ENCODE data around the gene SAFB. TPM values are rescaled to one million over a fixed set of nuclear protein-coding genes. Genes with fewer than 3 reads are reported as not detected.

Gene SAFB
- total RNA-seq, 1 donor from 2014 or later = 86.4 TPM

DNA sequence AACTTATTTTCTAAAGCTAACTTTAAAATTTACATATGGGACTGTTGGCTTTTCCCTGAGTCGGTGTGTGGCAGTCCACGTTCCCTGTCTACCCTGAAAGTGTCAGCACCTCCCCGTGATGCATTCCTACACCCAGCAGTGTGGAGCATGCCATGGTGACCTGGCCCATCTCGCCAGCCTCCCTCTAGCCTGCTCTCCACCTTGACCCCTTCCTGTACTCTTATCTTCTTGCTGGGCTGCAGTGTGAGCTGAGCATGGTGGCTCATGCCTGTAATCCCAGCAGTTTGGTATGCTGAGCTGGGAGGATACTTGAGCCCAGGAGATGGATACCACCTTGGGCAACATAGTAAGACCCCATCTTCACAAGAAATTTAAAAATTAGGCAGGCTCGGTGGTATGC is 32.0 kb downstream of the SAFB start:
- no peak for FAIRE-seq

DNA sequence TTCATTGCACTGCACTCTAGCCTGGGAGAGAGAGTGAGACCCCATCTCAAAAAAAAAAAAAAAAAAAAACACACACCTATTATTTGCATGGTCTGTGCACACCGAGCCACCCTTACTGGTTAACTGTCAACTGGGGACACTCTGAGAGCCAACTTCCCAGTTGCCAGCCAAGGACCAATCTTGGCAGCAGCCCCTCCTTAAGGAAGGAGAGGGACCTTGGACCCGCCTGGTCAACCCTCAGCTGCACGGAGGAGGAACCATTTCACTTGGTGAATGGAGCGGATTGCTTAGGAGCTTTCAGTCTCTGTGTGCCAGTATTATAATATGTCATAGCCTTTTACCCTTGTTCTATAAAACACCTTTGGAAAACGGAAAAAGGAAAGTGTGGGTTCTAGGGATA is 32.5 kb downstream of the SAFB start:
- DNase-seq (ENCODE audit: low spot score in 2 of 2) = no peak
- FAIRE-seq = no peak

More for the DNA sequence above, 32.0 kb downstream of the SAFB start:
- DNase-seq (ENCODE audit: low spot score in 2 of 2) = no peak

DNA sequence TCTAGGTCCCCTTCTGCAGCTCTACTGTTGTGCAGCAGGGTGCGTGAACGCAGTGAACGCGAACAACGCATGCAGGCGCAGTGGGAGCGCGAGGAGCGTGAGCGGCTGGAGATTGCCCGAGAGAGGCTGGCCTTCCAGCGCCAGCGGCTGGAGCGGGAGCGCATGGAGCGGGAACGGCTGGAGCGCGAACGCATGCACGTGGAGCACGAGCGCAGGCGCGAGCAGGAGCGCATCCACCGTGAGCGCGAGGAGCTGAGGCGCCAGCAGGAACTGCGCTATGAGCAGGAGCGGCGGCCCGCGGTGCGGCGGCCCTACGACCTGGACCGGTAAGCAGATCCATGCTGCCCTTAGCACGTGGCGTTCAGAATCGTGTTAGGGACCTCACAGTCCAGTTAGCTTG is 38.6 kb downstream of the SAFB start:
- no peak for FAIRE-seq
- no peak for DNase-seq (ENCODE audit: low spot score in 2 of 2)

DNA sequence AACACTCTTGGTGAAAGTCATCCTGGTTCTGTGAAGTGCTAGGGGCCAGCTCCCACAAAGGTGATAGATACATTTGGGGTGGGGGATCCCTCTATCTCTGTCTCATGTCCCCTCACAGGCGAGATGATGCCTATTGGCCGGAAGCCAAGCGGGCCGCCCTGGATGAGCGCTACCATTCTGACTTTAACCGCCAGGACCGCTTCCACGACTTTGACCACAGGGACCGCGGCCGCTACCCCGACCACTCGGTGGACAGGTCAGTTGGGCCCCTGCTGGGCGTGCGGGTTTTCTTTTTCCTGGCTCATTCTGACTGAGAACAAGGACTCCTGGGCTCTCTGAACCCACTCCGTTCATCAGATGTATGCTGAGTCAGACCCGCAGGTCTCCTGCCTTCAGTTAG is 41.0 kb downstream of the SAFB start:
- FAIRE-seq = no peak
- no peak for DNase-seq (ENCODE audit: low spot score in 2 of 2)

DNA sequence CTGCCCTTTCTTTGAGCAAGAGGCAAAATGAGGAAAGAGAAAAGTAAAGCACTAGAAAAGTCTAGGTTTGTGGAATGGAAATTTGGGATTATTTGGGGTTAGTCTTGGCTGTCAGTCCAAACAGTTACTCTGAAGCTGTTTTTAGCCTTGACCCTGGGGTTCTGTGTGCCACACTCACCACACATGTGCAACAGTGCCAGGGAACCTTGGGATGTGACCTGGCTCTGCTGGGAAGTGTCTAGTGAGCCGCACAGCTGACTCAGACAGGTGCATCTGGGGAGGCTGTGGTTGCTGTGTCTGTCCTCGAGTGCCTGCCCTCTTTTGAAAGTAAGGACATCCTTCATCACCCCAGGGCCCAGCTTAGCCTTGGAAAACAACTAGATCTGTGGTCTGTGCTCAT is 41.6 kb downstream of the SAFB start:
- FAIRE-seq = no peak

DNA sequence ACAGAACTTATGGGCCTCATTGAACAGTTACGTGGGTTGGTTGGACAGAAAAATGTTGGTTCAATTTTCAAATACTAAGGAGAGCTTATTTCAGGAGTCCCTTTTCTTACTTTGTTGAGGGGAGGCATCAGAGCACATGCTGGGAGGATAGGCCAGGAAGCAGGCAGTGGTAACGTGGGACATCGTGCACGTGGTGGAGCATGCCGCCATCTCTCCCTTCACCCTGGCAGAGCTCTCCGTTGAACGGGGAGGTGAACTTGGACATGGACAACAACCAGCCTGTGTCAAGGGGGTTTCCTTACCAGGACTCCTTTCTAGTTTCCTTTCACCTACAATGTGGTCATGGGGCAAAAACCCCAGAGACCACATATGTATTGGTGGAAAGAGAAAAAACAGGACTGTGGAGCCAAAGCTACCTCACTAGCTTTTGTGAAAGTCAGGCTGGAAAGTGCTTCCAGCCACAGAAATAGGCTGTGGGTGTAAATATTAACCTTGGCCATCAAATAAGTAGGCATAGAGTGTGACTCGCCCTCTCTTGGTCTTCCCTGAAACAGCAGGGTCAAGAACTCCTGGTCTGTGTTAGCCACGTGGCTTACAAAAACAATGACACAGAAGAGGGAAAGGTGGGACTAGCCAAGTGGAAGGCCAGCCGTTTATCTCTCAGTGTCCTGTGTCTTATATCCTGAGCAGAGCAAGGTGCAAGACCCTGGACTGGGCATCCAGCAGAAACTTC is 43.1 kb downstream of the SAFB start:
- FAIRE-seq (no peak), DNase-seq (ENCODE audit: low spot score in 2 of 2) (no peak)

More for the DNA sequence above, 41.6 kb downstream of the SAFB start:
- no peak for DNase-seq (ENCODE audit: low spot score in 2 of 2)

DNA sequence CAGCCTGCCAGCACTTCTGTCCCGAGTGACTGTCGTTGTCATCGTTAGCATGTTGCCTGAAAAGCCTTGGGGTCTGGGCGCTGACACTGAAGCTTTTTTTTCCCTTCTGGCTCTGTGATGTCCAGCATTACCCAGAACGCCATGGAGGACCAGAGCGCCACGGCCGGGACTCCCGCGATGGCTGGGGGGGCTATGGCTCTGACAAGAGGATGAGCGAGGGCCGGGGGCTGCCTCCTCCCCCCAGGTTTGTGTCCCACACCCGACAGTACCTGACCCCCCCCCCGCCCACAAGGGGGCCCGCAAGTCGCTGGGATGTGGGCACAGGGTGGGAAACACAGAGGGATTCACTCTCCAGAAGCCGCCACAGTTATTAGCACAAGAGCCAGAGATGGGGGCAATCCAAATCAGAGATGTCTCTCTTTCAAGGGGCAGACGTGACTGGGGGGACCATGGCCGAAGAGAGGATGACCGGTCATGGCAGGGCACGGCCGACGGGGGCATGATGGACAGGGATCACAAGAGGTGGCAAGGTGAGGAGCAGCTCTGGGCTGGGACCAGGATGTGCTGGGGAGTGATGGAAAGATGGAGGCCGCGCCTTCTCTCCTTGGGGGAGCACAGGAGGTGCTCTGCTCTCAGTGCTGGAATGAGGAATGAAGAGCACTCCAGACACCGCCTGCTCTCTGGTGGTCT is 44.2 kb downstream of the SAFB start:
- FAIRE-seq = no peak

DNA sequence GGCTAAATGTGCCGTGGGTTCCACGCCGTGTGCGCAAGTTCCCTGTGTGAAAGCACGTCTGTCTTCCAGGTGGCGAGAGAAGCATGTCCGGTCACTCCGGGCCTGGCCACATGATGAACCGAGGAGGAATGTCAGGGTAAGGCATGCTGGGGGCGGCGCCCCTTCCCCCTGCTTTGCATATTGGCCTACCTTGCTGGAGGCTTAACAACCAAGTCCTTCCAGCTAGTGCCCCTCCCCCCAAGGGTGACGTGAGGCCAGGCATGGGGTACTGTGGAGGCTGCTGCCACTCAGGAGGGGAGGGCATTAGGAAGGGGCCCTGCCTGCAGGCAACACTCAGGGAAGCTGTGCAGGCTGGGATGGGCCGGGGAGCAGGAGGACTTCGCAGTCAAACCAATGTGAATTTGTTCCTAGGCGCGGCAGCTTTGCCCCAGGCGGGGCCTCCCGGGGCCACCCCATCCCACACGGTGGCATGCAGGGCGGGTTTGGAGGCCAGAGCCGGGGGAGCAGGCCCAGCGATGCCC is 44.9 kb downstream of the SAFB start:
- DNase-seq (ENCODE audit: low spot score in 2 of 2) (no peak), FAIRE-seq (no peak)

More for the DNA sequence above, 44.2 kb downstream of the SAFB start:
- DNase-seq (ENCODE audit: low spot score in 2 of 2) = no peak

DNA sequence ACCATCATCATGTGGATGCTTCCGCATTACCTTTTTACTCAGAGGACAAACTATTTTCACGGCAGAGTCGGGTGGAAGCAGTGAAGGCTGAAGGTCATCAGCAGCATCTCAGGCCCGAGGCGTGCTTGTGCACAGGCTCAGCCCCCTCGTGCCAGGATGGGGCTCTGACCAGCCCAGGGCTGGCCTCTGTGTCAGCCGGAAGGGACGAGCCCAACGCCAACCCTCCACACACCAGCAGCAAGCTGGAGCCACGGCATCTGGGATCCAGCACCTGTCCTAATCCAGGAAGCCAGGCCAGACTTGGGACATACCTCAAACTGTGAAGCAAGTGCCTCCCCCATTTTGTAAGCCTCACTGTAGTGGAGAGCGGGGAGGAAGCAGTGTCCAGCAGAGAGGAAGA is 46.3 kb downstream of the SAFB start:
- FAIRE-seq = no peak

DNA sequence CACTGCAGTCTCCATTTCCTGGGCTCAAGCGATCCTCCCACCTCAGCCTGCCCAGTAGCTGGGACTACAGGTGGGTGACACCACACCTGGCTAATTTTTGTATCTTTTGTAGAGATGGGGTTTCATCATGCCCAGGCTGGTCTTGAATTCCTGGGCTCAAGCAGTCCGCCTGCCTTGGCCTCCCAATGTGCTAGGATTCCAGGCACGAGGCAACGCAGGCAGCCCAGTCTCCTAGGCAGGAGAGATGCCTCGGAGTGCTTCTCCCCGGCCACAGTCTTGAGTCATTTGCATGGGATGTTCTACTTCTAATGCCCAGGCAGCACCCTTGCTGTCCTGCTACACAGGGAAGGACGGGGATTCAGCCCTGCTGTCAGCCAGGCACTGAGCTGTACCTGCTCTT is 48.7 kb downstream of the SAFB start:
- DNase-seq (ENCODE audit: low spot score in 2 of 2) (no peak), FAIRE-seq (no peak)

More for the DNA sequence above, 46.3 kb downstream of the SAFB start:
- DNase-seq (ENCODE audit: low spot score in 2 of 2) = no peak

DNA sequence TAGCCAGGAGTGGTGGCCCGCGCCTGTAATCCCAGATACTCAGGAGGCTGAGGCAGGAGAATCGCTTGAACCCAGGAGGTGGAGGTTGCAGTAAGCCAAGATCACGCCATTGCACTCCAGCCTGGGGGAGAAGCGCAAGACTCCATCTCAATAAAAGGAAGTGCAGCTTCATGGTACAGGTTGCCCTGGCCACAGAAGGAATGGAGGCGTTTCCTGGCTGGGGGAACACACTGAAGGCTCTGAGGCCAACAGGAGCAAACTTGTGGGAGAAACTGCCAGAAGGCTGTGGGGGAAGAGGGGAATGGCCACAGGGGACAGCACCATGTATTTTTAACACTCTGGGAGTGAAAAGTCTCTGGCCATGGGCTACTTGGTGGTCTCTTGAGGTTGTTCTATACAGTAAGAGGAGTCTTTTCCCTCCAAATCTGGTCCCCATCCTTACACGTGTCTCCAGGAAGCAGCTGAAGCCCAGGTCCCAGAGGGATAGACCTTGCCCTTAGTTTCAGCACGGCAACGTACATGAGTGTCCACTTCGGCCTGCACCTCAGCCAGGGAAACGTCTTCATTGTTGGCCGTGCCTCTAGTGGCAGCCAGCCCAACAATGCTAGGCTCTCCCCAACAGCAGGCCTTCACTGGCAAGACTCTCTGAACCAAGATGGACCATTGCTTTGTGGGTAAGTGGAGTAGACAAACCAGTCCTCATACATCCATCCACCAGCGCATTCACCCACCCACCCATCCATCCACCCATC is 50.0 kb downstream of the SAFB start:
- no peak for FAIRE-seq
- DNase-seq (ENCODE audit: low spot score in 2 of 2) = no peak

DNA sequence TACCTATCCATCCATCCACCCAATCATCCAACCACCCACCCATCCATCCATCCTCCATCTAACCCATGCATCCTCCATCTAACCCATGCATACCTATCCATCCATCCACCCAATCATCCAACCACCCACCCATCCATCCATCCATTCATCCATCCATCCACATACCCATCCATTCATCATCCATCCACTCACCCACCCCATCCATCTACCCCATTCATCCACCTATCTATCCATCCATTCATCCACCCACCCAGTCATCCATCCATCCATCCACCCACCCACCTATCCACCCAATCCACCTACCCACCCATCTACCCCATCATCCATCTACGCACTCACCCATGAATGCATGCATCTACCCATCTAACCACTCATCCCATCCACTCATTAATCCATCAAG is 50.9 kb downstream of the SAFB start:
- no peak for DNase-seq (ENCODE audit: low spot score in 2 of 2)
- no peak for FAIRE-seq

DNA sequence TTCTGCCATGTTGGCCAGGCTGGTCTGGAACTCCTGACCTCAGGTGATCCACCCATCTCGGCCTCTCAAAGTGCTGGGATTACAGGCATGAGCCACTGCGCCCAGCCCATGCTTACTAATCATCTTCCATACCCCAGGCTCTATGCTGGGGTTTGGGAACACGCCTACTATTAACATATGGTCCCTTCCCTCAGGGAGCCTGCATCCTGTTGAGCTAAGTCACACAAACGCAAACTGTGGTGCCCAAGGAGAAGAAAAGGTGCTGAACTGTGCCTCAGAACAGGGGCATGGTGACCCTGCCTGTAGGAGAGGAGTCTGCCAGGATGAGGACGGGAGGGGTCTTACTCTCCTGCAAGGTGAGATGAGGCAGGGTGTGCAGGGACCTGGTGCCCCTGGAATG is 51.8 kb downstream of the SAFB start:
- DNase-seq (ENCODE audit: low spot score in 2 of 2) = no peak
- no peak for FAIRE-seq

DNA sequence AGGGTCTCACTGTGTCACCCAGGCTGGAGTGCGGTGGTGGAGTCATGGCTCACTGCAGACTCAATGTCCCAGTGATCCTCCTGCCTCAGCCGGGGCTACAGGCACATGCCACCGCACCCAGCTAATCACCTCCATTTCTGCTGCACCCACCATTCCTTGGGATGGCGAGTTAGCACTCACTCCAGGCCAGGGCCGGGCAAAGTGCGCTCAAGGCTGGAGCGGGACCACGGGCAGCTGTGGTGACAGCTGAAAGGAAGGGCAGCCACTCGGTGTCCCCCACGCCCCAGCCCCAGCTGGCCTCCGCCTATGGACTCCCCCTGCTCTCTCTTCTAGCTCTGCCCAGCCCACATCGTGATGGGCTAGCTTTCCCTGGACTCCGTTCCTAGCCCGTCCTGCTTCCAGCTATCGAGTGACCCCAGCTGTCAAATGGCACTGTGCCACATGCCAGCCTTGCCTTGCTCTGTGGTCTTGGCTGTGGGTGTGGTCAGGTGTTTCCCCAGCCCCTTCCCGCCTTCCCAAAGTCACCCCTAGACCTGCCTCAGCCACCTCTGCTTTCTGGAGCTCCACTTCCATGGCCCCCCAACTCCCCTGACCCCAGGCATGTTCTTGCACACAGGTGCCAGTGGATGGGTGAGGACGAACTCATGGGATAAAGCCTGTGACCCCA is 53.4 kb downstream of the SAFB start:
- no peak for DNase-seq (ENCODE audit: low spot score in 2 of 2)
- FAIRE-seq = no peak

DNA sequence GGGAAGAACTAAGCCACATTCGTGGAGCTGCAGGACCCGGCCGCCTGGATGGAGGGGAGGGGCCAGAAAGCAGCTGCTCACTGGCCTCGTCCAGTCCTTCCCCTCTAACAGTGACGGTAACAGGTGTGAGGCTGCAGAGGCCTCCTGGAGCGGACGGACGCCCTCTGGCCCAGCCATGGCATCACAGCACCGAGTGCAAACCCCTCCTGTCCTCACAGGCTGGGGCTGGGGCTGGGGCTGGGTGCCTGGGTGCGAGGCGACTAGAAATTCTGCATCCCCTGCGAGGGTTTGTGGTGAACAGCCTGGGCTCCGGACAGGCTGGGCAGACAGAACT is 53.9 kb downstream of the SAFB start:
- no peak for FAIRE-seq
- no peak for DNase-seq (ENCODE audit: low spot score in 2 of 2)

DNA sequence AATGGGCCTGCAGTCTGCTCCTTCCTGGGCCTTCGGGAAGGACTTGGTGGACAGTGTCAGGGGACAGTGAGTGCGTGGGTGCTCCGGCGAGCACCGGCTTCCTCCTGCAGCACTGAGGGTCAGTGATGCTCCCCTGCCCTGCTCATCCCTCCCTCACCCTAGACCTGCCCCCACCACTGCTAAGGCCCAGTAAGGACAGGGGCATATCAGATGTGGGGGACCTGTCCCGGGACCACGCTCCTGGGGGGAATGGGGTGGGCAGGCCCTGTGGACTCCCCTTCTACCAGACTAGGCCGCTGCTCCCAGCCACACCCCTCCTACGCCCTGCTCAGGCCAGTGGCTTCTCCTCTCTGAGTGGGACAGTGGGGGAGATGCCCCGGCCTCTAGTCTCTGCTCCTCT is 54.3 kb downstream of the SAFB start:
- DNase-seq (ENCODE audit: low spot score in 2 of 2) (no peak), FAIRE-seq (no peak)

DNA sequence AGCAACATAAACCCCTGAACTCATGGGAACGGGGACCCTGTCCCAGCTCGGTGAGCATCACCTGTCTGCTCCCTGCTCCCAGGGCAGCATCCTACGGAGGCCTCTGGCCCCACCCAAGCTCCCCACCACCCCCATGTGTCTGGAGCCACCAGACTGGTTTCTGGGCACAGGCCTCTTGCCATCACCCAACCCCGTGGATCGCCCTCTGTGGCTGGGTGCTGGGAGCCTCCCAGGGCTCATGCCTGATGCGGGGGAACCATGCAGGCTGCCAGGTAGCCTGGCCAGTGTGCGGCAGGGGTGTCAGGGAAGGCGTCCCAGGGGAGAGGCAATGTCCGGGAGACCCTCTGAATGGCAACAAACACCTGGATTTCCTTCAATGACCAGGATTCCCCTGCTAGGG is 54.7 kb downstream of the SAFB start:
- FAIRE-seq (no peak), DNase-seq (ENCODE audit: low spot score in 2 of 2) (no peak)

DNA sequence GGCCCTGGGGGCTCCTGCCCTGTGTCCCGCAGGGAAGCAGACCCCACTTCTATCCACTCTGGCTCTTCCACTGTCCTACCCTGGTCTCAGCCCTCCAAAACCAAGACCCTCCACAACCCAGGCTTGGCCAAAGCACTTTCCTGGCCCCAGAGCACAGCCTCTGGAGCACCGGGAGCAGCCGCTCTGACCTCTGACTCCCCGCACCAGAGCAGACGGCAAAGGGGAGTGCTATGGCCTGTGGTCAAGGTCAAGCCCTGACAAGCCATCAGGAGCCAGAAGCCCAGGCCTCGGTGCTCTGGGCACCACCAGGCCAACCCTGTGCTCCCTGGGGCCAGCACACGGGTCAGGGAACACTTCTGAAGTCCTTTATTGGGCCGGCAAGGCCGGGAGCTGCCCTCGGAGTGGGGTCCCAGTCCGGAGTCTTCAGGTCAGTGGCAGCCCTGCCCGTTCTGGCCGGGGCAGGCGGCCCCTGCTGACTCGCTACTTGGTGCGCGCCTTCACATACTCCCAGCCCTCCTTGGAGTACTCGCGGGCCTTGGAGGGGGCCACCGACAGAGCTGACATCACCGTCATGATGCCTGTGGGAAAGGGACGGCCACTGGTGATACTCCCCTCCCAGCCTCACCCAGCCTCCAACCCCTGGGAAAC is 55.3 kb downstream of the SAFB start:
- DNase-seq (ENCODE audit: low spot score in 2 of 2) (no peak), FAIRE-seq (no peak)

DNA sequence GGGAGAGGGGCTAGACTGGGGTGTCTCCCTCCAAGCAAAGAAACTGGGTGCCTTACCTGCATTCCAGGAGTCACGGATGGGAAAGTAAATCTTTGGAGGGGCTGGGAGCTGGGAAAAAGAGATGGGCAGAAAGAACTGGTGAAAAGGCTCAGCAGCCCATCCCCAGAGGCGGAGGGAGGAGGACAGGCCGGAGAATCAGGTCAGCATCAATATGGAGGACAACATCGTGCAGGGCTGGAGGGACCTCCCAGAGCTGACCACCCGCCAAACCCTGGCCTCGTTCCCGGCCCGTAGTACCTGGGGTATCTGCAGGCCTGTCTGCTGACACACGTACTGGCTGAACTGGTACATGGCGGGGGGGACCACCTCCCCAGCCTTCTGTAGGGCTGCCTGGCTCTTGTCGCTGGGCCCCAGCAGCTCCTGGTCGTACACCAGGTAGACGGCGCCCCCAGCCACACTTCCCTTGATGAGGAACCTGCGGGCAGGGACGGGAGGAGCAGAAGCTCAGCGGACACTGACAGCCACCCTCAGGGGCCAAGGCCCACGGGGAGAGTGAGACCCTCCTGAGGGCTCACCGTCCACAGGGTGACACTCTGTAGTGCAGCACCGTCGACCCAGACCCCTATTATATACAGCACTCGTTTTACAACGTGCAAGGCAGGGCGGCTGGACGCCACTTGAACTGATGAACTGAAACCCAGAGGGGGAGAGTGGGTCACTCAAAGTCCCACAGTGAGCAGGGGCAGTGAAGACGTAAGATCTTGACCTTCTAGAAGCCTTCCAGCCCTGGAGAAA is 56.6 kb downstream of the SAFB start:
- DNase-seq (ENCODE audit: low spot score in 2 of 2) = no peak
- FAIRE-seq = no peak

DNA sequence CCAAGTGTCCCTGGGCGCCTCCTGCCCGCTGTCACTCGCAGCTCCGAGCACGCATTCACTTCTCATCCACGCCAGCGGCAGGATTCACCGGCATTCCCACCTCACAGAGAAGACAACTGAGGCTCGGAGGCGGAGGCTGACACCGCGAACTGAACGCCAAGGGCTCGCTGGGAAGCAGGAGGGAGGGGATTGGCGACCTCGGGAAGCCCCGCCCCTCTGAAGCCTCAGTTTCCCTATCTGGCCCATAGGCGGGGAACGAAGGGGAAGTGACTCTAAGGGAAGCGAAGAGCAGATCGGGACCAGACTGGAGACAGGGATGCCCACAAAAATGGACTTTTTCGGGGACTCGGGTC is 57.2 kb downstream of the SAFB start:
- no peak for FAIRE-seq
- DNase-seq (ENCODE audit: low spot score in 2 of 2) = peak in 1 of 2 donors; percentile 55

Measured in frontal cortex (tissue), 4 donors.